NCI-H146 treated with DMSO at 0.1 percent for 48 hours (cell line): ENCODE results near the gene DGKB.

Source experiments
- DNase-seq: peaks from one replicate; lab custom pipeline; 2025; ENCODE audit not compliant: unreplicated experiment; lab: John Stamatoyannopoulos, UW

The DGKB gene

GRCh38 chr7:14598978-14599377 is 303.6 kb downstream of the DGKB start:
- DNase-seq: no peak

GRCh38 chr7:14596421-14596820 is 306.1 kb downstream of the DGKB start:
- no peak for DNase-seq

GRCh38 chr7:14590206-14590605 is 312.3 kb downstream of the DGKB start:
- DNase-seq: no peak

- no peak for DNase-seq
These were observed 317.3 kb downstream of the DGKB start for GRCh38 chr7:14585232-14585631.

GRCh38 chr7:14583518-14583917 is 319.0 kb downstream of the DGKB start:
- no peak for DNase-seq

- DNase-seq: peak; percentile 70
These were observed 320.5 kb downstream of the DGKB start for GRCh38 chr7:14582010-14582409.

GRCh38 chr7:14579971-14580370 is 322.6 kb downstream of the DGKB start:
- no peak for DNase-seq

GRCh38 chr7:14576578-14576977 is 326.0 kb downstream of the DGKB start:
- no peak for DNase-seq

- no peak for DNase-seq
These were observed 331.6 kb downstream of the DGKB start for GRCh38 chr7:14570750-14571607.

GRCh38 chr7:14552060-14552459 is 350.5 kb downstream of the DGKB start:
- DNase-seq: no peak

GRCh38 chr7:14551310-14551709 is 351.2 kb downstream of the DGKB start:
- no peak for DNase-seq

GRCh38 chr7:14542624-14543023 is 359.9 kb downstream of the DGKB start:
- DNase-seq: peak; percentile 8

GRCh38 chr7:14521183-14521582 is 381.4 kb downstream of the DGKB start:
- DNase-seq: no peak

GRCh38 chr7:14510268-14510667 is 392.3 kb downstream of the DGKB start:
- DNase-seq: no peak

GRCh38 chr7:14507617-14508016 is 394.9 kb downstream of the DGKB start:
- DNase-seq: no peak

- DNase-seq: no peak
These were observed 396.6 kb downstream of the DGKB start for GRCh38 chr7:14505906-14506305.

- DNase-seq: peak; percentile 72
These were observed 398.4 kb downstream of the DGKB start for GRCh38 chr7:14504134-14504533.

GRCh38 chr7:14503623-14504022 is 398.9 kb downstream of the DGKB start:
- no peak for DNase-seq

GRCh38 chr7:14501436-14501835 is 401.1 kb downstream of the DGKB start:
- DNase-seq: no peak

GRCh38 chr7:14497390-14497789 is 405.2 kb downstream of the DGKB start:
- no peak for DNase-seq

GRCh38 chr7:14495633-14496032 is 406.9 kb downstream of the DGKB start:
- DNase-seq: no peak

GRCh38 chr7:14487701-14488395 is 414.7 kb downstream of the DGKB start:
- DNase-seq: no peak
